CD4-positive, alpha-beta T cell treated with Interferon gamma for 1 hour (primary cell): Measurements from ENCODE around the gene PLA2G12A.
A peak's percentile ranks its signal among the peaks of the same experiment; 100 is the strongest.
"Not testable (repeated sequence)": the region's sequence is repeated elsewhere in the genome, so short reads cannot be mapped to it uniquely, and the experiment has no call there.

Experiments
- DNase-seq: peaks from one replicate; pipeline ENCODE4 v3.0.0-alpha.2; 2020

Gene PLA2G12A

DNA sequence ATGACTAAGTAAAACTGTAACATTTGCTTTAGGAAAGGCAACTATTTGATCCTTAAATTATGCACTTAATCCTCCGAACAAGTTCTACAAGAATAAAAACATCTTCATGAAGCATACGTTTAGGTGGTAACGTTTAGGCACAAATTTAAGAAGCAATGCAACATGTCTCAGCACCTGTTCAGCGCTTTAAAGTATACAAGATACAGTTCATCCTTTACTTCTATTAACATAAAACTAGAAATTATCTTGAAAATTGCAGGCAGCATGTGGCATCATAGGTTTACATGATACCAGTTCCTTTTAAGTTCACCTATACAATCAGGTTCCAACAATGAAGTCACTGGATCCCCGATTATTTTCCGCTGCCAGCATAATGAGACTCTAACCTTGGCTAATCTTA, 1.5 kb downstream of the PLA2G12A start:
- no peak for DNase-seq

DNA sequence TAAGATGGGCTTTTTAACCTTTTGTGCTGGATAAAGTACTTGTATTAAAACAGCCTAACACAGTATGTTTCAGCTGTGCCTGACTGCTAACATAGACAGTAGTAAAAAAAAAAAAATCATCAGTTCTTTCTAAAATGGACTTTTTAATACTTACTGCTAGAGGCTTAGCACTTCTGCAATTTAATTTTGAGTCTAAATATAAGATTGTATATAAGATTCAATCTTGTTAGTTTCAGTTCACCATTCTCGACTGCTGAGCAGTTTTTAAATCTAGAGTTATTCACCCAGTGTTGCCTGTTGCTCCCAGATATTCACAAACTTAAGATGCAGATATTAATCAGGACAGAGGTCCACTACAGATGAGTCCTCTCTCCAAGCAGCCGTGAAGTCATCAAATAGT, 6.8 kb downstream of the PLA2G12A start:
- DNase-seq: no peak

GRCh38 chr4:109722357-109722756, 7.5 kb downstream of the PLA2G12A start:
- no peak for DNase-seq

DNA sequence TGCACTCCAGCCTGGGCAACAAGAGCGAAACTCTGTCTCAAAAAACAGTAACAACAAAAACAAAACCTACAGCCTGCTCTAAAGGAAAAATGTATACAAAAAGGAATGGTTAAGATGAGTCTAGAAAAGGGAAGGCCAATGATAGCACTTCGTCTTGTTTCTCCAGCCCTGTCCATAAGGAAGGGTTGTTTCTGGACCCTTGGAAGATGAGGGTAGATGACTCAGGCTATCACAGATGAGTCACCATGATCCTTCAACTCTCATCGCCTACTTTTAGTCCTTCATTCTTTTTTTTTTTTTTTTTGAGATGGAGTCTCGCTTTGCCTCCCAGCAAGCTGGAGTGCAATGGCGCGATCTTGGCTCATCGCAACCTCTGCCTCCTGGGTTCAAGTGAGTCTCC, 8.8 kb downstream of the PLA2G12A start:
- DNase-seq: no peak

- no peak for DNase-seq
Measured at GRCh38 chr4:109719604-109720003, 10.3 kb downstream of the PLA2G12A start.

GRCh38 chr4:109718759-109719158, 11.1 kb downstream of the PLA2G12A start:
- DNase-seq: no peak

- no peak for DNase-seq
Measured at GRCh38 chr4:109713500-109713899, 16.4 kb downstream of the PLA2G12A start.

- no peak for DNase-seq
Measured at GRCh38 chr4:109708990-109709389, 20.9 kb downstream of the PLA2G12A start.

GRCh38 chr4:109708435-109708834, 21.4 kb downstream of the PLA2G12A start:
- no peak for DNase-seq

GRCh38 chr4:109703664-109704361, 26.1 kb downstream of the PLA2G12A start:
- no peak for DNase-seq

DNA sequence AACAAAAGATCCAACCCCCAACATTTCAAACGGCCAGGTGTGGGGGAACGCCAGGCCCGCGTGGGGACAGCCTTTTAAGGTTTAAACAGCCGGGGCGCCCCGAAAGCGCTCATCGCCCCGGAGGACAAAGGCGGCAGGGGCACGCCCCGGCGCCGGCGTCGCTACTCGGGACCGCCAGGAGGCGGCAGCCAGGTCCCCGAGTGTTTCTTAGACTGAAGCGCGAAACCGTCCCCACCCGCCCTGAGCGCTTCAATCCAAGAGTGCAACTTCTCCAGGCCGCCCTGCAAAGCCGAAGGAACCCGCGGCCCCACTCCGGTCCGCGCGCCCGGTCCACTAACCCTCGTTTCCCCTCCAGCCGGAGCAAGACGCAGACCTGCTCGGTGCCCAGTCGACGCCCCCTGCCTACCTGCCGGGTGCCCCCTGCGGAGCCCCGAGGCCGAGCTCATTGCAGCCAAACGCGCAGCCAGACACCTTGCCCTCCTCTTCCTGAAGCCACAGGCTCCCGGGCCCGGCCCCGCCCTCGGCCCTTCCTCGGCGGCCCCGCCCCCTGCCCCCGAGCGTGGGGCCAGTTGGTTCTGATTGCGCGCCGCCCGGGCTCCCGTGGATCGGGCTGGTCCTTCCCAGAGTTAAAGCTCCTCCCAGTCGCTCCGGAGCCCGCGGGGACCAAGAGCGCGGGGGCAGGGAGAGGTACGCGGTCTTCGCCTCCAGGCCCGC, 26.8 kb downstream of the PLA2G12A start, which contains the start of gene CASP6:
TSS of gene CASP6 (minus strand) at position 496 of the 714 bp plus-strand sequence. CDS start at position 446, 50 bp downstream.
- DNase-seq: peak; percentile 69

DNA sequence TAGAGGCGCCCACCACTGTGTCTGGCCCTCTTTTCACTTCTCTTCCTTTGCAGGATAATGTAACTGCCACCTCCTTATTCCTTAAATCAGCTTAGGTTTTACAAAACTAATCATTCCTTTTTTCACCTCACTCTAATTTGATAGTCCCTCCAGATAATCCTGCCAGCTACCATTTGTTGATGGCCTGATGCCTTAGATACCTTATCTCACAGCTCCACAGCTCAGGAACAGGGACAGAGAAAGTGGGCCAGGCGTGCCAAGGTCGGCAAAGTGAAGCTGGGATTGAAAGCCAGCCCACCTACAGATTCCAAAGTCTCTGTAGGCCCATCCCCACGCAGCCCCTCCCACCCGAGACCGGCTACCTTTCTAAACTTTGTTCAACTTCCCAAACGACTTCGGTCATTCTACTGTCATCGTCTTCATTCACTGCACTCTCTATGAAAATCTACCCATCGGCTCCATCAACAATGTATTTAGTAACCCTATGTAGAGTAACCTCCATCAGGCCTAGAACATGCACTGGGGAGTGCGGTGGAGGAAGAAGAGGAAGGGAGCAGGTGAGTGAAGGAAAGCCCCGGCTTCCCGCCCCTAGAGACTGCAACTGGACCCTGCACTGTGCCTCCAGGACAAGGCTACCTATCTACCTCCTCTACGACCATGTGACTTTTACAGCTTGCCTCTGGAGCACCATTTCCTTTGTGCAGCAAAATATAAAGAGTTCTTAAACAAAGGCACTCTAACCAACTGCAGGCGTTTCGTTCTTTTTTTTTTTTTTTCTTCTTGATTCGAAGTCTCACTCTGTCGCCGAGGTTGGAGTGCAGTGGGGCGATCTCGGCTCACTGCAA, 28.1 kb downstream of the PLA2G12A start:
- no peak for DNase-seq

- no peak for DNase-seq
Measured at GRCh38 chr4:109699553-109700225, 30.2 kb downstream of the PLA2G12A start.

- DNase-seq: no peak
Measured at GRCh38 chr4:109698656-109699055, 31.2 kb downstream of the PLA2G12A start.

- DNase-seq: no peak
Measured at GRCh38 chr4:109691411-109691920, 38.4 kb downstream of the PLA2G12A start.

GRCh38 chr4:109690690-109691410, 39.0 kb downstream of the PLA2G12A start:
- DNase-seq: no peak

- DNase-seq: no peak
Measured at GRCh38 chr4:109684727-109685126, 45.1 kb downstream of the PLA2G12A start.

- no peak for DNase-seq
Measured at GRCh38 chr4:109683621-109684253, 46.1 kb downstream of the PLA2G12A start.

- DNase-seq: no peak
Measured at GRCh38 chr4:109682875-109683274, 47.0 kb downstream of the PLA2G12A start.

- not testable (repeated sequence) for DNase-seq
Measured at GRCh38 chr4:109678925-109679324, 50.9 kb downstream of the PLA2G12A start.

DNA sequence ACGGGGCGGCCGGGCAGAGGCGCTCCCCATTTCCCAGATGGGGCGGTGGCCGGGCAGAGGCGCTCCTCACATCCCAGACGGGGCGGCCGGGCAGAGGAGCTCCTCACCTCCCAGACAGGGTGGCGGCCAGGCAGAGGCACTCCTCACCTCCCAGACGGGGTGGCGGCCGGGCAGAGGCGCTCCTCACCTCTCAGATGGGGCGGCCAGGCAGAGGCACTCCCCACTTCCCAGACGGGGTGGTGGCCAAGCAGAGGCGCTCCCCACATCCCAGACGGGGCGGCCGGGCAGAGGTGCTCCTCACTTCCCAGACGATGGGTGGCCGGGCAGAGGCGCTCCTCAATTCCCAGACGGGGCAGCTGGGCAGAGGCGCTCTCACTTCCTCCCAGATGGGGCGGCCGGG, 51.4 kb downstream of the PLA2G12A start:
- not testable (repeated sequence) for DNase-seq
